Hepatocyte (in vitro differentiated cells): Measurements from ENCODE around the gene CNTN4. TPM values are rescaled to one million over a fixed set of nuclear protein-coding genes. Genes with fewer than 3 reads are reported as not detected.

Experiments
- DNase-seq: peaks from one replicate; pipeline ENCODE4 v3.0.0-alpha.2; 2016; ENCODE audit warnings: low spot score
- H2AFZ ChIP-seq: fragments of 200-600 bp; sonication (generic); 2 replicates; pipeline ENCODE4 v1.6.0; 2016; ENCODE audit warnings: antibody characterized with exemption, mild to moderate bottlenecking
- H3K27ac ChIP-seq: fragments of 200-600 bp; sonication (generic); 2 replicates; pipeline ENCODE4 v1.5.1; 2016; ENCODE audit warnings: mild to moderate bottlenecking
- H3K27me3 ChIP-seq: fragments of 200-600 bp; sonication (generic); 2 replicates; pipeline ENCODE4 v1.6.1; 2016
- H3K36me3 ChIP-seq: fragments of 200-600 bp; sonication (generic); replicated peaks from 2 replicates; pipeline ENCODE4 v1.5.1; 2016; ENCODE audit warnings: low read depth; ENCODE audit not compliant: insufficient read depth
- H3K4me1 ChIP-seq: fragments of 200-600 bp; sonication (generic); 2 replicates; pipeline ENCODE4 v1.5.1; 2016; ENCODE audit warnings: mild to moderate bottlenecking, moderate library complexity; ENCODE audit not compliant: insufficient read depth
- H3K4me2 ChIP-seq: fragments of 200-600 bp; sonication (generic); 2 replicates; pipeline ENCODE4 v1.6.0; 2016
- H3K4me3 ChIP-seq: fragments of 200-600 bp; sonication (generic); 2 replicates; pipeline ENCODE4 v1.5.1; 2016; ENCODE audit warnings: mild to moderate bottlenecking
- H3K79me2 ChIP-seq: fragments of 200-600 bp; sonication (generic); 2 replicates; pipeline ENCODE4 v1.6.0; 2017; ENCODE audit warnings: mild to moderate bottlenecking
- H3K9me2 ChIP-seq: fragments of 200-600 bp; sonication (generic); replicated peaks from 2 replicates; pipeline ENCODE4 v1.6.0; 2017; ENCODE audit warnings: mild to moderate bottlenecking; ENCODE audit not compliant: insufficient read depth
- H3K9me3 ChIP-seq: fragments of 200-600 bp; sonication (generic); 2 replicates; pipeline ENCODE4 v1.5.1; 2016; ENCODE audit warnings: low read depth, mild to moderate bottlenecking
- H4K20me1 ChIP-seq: fragments of 200-600 bp; sonication (generic); 2 replicates; pipeline ENCODE4 v1.6.0; 2016; ENCODE audit warnings: mild to moderate bottlenecking; ENCODE audit not compliant: insufficient read depth, poor library complexity, severe bottlenecking
- EZH2 ChIP-seq: fragments of 200-600 bp; sonication (generic); IDR thresholded peaks from 2 replicates; pipeline ENCODE4 v1.6.1; 2016; ENCODE audit warnings: antibody characterized with exemption, mild to moderate bottlenecking, borderline replicate concordance
- EZH2phosphoT487 ChIP-seq: fragments of 200-600 bp; sonication (generic); IDR thresholded peaks from one replicate; pipeline ENCODE4 v1.6.1; 2018; ENCODE audit warnings: antibody characterized with exemption, mild to moderate bottlenecking, low read depth, moderate library complexity; ENCODE audit not compliant: unreplicated experiment, severe bottlenecking
- WGBS: methylation state at CpG from one replicate; pipeline ENCODE4 v1.1.6; 2016; ENCODE audit warnings: low lambda C conversion rate; ENCODE audit errors: missing lambda C conversion rate; 5-methylcytosine and 5-hydroxymethylcytosine counted together
- polyA plus RNA-seq: library from polyadenylated mRNA; unstranded; fragments of >200 nt; fragmentation: Nextera tagmentation; extraction: Ambion mirVana; gene quantifications from 2 replicates; pipeline ENCODE4 v1.2.1, GENCODE V29; 2016
- total RNA-seq: library from RNA; depleted of rRNA; stranded (reverse); fragments of >200 nt; gene quantifications from 2 replicates; pipeline ENCODE4 v1.2.3, GENCODE V29; 2014
- TF ChIP-seq, protein P1 (sequence below): fragments of 200-600 bp; sonication (generic); IDR thresholded peaks from 2 replicates; pipeline ENCODE4 v1.5.1; 2016; ENCODE audit warnings: antibody characterized with exemption, mild to moderate bottlenecking; ENCODE audit not compliant: poor library complexity

CNTN4 gene
- total and polyA plus RNA-seq, 2 experiments from 2014 or later, result 17.6 to 30.3 TPM

DNA sequence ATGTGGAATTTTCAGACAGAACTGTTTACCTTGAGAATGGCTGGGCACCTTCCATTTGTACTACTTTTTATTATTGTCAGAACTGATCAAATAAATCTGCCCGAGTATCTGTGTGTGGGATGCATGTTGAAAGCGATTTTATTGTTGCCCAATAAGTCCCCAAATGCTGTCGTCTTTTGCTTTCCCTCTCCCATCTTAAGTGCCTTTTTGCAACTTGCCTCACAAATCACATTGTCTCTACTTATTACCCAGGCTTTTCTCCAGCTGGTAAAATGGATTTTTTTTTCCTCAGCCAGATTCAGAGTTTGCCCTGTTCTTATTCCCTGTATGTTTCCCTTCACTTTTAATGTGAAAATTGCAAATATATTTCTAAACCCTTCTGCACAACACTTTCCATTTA lies 163.1 kb downstream of the CNTN4 start:
- Histone ChIP-seq H3K4me3 (no peak overlapping the region), H3K27me3 (no peaks in the 10 kb centered on the region), H4K20me1 (no peaks in the 10 kb centered on the region), H3K9me3 (no peaks in the 10 kb centered on the region), H2AFZ (no peak overlapping the region), H3K36me3 (no peaks in the 10 kb centered on the region), H3K9me2 (no peaks in the 10 kb centered on the region), H3K4me2 (no peak overlapping the region), H3K79me2 (no peaks in the 10 kb centered on the region), H3K4me1 (no peaks in the 10 kb centered on the region), H3K27ac (no peak overlapping the region)
- TF ChIP-seq, protein P1, sequence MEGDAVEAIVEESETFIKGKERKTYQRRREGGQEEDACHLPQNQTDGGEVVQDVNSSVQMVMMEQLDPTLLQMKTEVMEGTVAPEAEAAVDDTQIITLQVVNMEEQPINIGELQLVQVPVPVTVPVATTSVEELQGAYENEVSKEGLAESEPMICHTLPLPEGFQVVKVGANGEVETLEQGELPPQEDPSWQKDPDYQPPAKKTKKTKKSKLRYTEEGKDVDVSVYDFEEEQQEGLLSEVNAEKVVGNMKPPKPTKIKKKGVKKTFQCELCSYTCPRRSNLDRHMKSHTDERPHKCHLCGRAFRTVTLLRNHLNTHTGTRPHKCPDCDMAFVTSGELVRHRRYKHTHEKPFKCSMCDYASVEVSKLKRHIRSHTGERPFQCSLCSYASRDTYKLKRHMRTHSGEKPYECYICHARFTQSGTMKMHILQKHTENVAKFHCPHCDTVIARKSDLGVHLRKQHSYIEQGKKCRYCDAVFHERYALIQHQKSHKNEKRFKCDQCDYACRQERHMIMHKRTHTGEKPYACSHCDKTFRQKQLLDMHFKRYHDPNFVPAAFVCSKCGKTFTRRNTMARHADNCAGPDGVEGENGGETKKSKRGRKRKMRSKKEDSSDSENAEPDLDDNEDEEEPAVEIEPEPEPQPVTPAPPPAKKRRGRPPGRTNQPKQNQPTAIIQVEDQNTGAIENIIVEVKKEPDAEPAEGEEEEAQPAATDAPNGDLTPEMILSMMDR, result no peak
- no peak for TF ChIP-seq EZH2phosphoT487
- TF ChIP-seq EZH2, result no peak
- WGBS, result 70% methylated on average over 3 of the region's 3 CpGs
- no peak for DNase-seq

DNA sequence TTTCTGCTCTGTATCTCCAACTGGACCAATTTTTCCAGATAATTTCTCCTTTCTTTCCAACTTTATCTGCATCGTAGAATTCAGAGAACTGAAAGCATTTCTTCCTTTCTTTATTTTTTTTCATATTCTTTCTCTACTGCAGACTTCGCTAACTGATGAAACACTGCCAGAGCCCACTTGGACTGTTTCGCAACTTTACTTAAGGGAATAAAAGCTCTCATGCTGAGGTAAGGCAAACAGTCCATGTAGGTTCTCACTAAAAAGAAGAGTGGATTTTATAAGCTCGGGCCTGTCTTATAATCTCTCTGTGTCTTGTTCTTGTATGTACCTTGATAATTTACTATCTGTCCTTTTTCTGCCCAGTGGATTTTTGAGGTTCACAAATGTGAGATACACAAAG lies 163.5 kb downstream of the CNTN4 start:
- H3K27ac ChIP-seq, result no peak overlapping the region
- H3K4me2 ChIP-seq, result no peak overlapping the region
- no peaks in the 10 kb centered on the region for H3K9me3 ChIP-seq
- H3K27me3 ChIP-seq, result no peaks in the 10 kb centered on the region
- H3K9me2 ChIP-seq, result no peaks in the 10 kb centered on the region
- no peaks in the 10 kb centered on the region for H3K36me3 ChIP-seq
- no peaks in the 10 kb centered on the region for H3K79me2 ChIP-seq
- no peak for DNase-seq
- WGBS, result 80% methylated on average over 4 of the region's 4 CpGs
- H3K4me3 ChIP-seq, result no peak overlapping the region
- no peak overlapping the region for H2AFZ ChIP-seq
- H3K4me1 ChIP-seq, result no peaks in the 10 kb centered on the region
- TF ChIP-seq EZH2 (no peak), EZH2phosphoT487 (no peak)
- TF ChIP-seq, protein P1, result no peak
- H4K20me1 ChIP-seq, result no peaks in the 10 kb centered on the region

DNA sequence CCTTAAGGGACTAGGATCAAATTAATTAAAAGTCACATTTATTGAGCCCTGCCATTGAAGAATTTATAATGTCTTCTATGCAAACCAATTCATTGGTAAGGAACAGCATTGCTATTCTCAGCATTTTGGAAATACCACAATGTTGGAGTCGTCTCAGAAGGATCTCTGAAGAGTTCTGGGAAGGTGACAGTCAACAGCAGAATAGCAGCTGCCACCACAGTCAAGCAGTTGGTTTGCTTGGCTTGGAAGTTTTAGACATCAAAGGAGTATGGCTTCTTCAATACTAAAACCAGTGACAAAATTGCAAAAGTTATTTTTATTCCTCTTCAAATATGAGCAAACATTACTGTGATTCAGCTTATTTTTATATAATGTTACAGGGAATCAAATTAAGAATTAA lies 167.9 kb downstream of the CNTN4 start:
- Histone ChIP-seq H3K4me2 (no peak overlapping the region), H2AFZ (no peak overlapping the region), H4K20me1 (no peaks in the 10 kb centered on the region), H3K4me3 (no peak overlapping the region), H3K4me1 (no peaks in the 10 kb centered on the region), H3K36me3 (no peaks in the 10 kb centered on the region), H3K9me3 (no peaks in the 10 kb centered on the region), H3K79me2 (no peaks in the 10 kb centered on the region), H3K27ac (no peak overlapping the region), H3K27me3 (no peaks in the 10 kb centered on the region), H3K9me2 (no peaks in the 10 kb centered on the region)
- TF ChIP-seq, protein P1, result no peak
- TF ChIP-seq EZH2phosphoT487, result no peak
- TF ChIP-seq EZH2, result no peak
- 79% methylated on average over 1 of the region's 1 CpG for WGBS
- no peak for DNase-seq

DNA sequence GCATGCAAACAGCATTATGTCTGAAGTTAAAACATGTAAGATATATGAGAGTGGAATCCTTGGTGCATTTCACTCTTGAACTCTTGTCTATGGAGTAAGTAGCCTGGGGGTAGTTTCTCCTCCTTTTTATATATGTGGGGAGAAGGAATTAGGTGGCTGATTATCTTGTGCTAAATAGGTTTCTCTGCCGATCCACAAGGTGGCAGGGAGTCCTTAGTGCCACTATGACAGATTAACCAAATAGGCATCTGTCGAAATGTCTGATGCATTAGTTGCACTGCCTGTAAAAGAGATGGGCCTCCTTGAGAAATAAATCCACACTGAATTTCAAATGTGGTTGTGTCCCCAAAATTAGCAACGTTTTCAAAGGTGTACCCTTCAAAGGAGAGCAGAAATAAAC lies 170.1 kb downstream of the CNTN4 start:
- WGBS, result 62% methylated on average over 3 of the region's 3 CpGs
- no peak for DNase-seq
- H3K4me2 ChIP-seq, result no peak overlapping the region
- H3K79me2 ChIP-seq, result no peaks in the 10 kb centered on the region
- H3K9me3 ChIP-seq, result no peaks in the 10 kb centered on the region
- no peaks in the 10 kb centered on the region for H3K27me3 ChIP-seq
- H3K4me3 ChIP-seq, result no peak overlapping the region
- no peak overlapping the region for H2AFZ ChIP-seq
- no peak overlapping the region for H3K27ac ChIP-seq
- no peaks in the 10 kb centered on the region for H3K9me2 ChIP-seq
- no peaks in the 10 kb centered on the region for H3K36me3 ChIP-seq
- TF ChIP-seq EZH2 (no peak), EZH2phosphoT487 (no peak)
- TF ChIP-seq, protein P1, result no peak
- no peaks in the 10 kb centered on the region for H3K4me1 ChIP-seq
- no peaks in the 10 kb centered on the region for H4K20me1 ChIP-seq
